ENCODE data around the gene RPTOR.

- no peak for TF ChIP-seq POLR2AphosphoS5 (IDR thresholded peaks at IDR 0.05; ENCODE audit: borderline replicate concordance, low read depth, low read length)
- TF ChIP-seq EZH2 (IDR thresholded peaks at IDR 0.05): no peak
These were observed 31.4 kb upstream of the RPTOR start for GRCh38 chr17:80513201-80513600.
